Fibroblast of mammary gland (primary cell): Measurements from ENCODE around the gene ADGRG3.

ENCODE experiments used
- DNase-seq: peaks from one replicate; pipeline ENCODE4 v3.0.0-alpha.2; 2010; ENCODE audit warnings: low read depth
- H3K4me3 ChIP-seq: 2 replicates; pipeline ENCODE4 v1.5.1; 2011; ENCODE audit warnings: low read depth, mild to moderate bottlenecking, low read length, moderate library complexity; ENCODE audit not compliant: control insufficient read depth
- TF ChIP-seq, protein P1 (sequence below): conservative IDR thresholded peaks from 2 replicates; pipeline ENCODE4 v1.5.1; 2011; ENCODE audit warnings: low read depth, low read length, inconsistent platforms; ENCODE audit not compliant: control insufficient read depth, insufficient read depth

Gene ADGRG3

DNA sequence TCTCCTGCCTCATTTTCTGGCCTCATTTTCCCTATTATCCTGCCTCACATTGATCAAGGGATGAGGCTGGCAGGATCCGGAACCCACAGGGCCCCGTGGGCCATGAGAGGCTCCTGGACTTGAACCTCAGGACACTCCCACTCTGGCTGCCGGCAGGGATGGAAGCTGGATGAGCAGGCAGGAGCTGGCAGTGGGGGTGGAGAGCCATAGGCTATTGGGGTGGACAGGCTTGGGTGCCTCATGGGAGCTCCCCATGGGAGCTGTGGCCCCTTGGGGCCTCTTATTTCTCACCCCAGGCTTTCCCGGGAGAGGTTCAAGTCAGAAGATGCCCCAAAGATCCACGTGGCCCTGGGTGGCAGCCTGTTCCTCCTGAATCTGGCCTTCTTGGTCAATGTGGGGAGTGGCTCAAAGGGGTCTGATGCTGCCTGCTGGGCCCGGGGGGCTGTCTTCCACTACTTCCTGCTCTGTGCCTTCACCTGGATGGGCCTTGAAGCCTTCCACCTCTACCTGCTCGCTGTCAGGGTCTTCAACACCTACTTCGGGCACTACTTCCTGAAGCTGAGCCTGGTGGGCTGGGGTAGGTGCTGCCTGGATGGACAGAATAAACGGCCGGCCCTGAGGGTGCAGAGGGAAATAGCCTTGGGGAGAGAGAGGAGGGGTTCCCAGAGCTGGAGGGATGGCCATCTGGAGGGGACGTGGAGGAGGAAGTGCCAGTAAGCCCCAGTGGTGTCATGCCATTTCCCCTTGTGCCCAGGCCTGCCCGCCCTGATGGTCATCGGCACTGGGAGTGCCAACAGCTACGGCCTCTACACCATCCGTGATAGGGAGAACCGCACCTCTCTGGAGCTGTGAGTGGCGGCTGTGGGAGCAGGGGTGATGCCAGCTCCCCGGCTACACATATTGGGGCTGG, 15.8 kb downstream of the ADGRG3 start:
- TF ChIP-seq, protein P1, sequence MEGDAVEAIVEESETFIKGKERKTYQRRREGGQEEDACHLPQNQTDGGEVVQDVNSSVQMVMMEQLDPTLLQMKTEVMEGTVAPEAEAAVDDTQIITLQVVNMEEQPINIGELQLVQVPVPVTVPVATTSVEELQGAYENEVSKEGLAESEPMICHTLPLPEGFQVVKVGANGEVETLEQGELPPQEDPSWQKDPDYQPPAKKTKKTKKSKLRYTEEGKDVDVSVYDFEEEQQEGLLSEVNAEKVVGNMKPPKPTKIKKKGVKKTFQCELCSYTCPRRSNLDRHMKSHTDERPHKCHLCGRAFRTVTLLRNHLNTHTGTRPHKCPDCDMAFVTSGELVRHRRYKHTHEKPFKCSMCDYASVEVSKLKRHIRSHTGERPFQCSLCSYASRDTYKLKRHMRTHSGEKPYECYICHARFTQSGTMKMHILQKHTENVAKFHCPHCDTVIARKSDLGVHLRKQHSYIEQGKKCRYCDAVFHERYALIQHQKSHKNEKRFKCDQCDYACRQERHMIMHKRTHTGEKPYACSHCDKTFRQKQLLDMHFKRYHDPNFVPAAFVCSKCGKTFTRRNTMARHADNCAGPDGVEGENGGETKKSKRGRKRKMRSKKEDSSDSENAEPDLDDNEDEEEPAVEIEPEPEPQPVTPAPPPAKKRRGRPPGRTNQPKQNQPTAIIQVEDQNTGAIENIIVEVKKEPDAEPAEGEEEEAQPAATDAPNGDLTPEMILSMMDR: no peak
- DNase-seq: no peak

DNA sequence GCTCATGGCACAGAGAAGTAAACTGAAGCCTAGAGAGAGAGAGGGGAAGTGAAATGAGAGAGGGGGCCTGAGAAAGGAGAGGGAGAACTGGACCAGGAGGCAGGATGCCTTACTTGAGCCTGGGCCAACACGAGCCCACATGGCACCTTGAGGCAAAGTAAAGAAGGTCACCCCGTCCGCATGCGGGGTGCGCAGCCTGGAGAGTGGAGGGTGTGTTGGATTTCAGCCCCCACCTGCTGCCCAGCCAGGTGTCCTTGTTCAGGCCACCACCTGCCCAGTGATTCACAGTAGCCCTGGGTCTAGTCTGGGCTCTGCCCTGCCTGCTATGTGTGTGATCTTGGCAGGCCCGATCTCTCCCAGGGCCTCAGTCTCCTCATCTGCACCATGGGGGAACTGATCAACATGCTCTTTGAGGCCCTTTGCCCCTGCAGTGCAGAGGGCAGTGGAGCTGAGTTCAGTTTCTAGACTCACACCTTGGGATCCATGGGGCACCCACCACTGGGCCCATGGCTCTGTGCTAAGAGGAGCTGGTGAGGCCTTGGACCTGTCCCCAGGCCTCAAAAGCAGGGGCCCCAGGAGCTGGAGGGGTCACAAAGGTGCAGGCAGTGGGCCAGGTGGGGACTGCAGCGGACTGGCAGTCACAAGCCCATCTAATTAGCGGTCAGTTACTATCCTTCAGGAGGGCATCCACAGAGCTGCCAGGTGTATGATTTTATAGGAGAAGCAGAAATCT, 16.7 kb downstream of the ADGRG3 start:
- no peak overlapping the region for H3K4me3 ChIP-seq
- TF ChIP-seq, protein P1: no peak
- DNase-seq: no peak

More for the DNA sequence above, 15.8 kb downstream of the ADGRG3 start:
- no peak overlapping the region for H3K4me3 ChIP-seq

DNA sequence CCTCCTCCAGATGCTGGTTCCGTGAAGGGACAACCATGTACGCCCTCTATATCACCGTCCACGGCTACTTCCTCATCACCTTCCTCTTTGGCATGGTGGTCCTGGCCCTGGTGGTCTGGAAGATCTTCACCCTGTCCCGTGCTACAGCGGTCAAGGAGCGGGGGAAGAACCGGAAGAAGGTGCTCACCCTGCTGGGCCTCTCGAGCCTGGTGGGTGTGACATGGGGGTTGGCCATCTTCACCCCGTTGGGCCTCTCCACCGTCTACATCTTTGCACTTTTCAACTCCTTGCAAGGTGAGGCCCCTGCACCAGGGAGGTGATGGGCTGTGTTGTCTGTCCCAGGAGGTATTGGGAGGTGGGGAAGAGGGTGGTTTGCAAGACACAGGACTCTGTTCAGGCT, 17.5 kb downstream of the ADGRG3 start:
- no peak for DNase-seq
- no peak overlapping the region for H3K4me3 ChIP-seq
- TF ChIP-seq, protein P1: no peak

DNA sequence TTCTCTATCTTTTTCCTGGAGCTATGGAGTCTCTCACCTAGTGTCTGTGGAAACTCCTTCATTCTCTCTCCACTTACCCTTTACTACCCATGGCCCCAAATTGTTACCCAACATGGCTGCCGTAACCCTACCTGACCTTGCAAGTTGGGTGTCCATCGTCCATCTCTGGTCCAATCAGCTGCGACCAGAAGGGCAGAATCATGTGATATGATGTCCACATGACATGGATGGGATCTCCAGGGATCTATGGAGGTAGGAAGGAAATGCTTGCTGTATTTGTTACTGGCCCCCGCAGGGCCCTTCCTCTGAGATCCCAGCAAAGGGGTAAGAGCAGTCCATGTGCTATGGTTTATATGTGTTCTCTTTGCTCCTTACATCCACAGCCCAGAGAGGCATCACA, 18.5 kb downstream of the ADGRG3 start:
- TF ChIP-seq, protein P1: no peak
- DNase-seq: no peak
- no peak overlapping the region for H3K4me3 ChIP-seq

DNA sequence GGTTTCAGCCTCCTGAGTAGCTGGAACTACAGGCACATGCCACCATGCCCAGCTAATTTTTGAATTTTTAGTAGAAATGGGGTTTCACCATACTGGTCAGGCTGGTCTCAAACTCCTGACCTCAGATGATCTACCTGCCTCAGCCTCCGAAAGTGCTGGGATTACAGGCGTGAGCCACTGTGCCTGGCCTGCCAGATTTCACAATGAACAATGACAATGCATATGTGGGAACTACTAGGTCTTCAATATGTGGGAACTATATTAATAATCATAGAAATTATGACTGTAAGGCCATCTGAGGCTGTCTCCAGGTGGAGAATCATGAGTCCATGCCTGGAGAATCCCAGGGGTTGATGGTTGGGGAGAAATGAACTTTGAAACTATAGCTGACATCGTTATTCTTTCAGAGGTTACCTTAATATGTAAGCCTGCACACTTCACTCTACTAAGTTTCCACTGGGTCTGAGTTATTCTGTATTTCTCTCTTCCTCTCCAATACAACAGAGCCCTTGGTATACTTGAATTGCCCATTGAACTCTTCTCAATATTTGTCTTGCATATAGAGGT, 19.3 kb downstream of the ADGRG3 start:
- DNase-seq: no peak
- TF ChIP-seq, protein P1: no peak
- H3K4me3 ChIP-seq: no peak overlapping the region

DNA sequence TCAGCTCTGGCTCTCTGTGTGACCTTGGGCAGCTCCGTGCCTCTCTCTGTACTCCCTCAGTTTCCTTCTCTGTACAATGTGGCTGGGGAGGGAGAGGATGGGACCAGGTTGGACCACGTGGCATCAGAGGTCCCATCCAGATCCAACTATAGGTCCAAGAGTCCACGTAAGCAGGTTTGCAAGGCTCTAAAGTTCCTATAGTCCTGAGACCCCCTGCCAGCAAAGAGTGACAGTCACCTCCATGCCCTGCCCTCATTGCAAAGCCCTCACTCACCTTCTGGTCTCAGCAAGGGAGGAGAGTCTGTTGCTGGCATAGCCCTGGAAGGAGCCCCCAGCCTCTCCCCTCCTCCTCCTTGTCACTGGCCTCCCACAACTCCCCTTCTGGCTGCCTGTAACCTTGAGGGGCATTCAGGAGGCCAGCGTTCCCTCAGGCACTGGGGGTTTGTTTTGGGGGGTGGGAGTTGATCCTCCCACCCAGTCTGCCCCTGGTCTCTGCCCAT, 20.4 kb downstream of the ADGRG3 start:
- H3K4me3 ChIP-seq: no peak overlapping the region
- no peak for DNase-seq
- TF ChIP-seq, protein P1: no peak
